Activated CD4-positive, alpha-beta memory T cell treated with anti-CD3 and anti-CD28 coated beads, Interleukin-2, amount 10 ng/mL, durations not matched to agents 7 days and 5 days (primary cell): ENCODE data around the gene FARS2. TPM values are rescaled to one million over a fixed set of nuclear protein-coding genes. Genes with fewer than 3 reads are reported as not detected.

Experiments used
- CTCF ChIA-PET: fragments of 350-600 bp; sonication (Branson Sonifier 250); formaldehyde crosslinking; loops from one replicate; lab custom pipeline; 2021; ENCODE audit warnings: antibody characterized with exemption, inconsistent platforms; lab: Charles Lee
- POLR2A ChIA-PET: fragments of 350-600 bp; sonication (Branson Sonifier 250); formaldehyde crosslinking; loops from one replicate; lab custom pipeline; 2021; ENCODE audit warnings: antibody characterized with exemption; lab: Charles Lee
- DNase-seq: peaks from one replicate; pipeline ENCODE4 v3.0.0-alpha.2; 2020
- H3K27ac Mint-ChIP-seq: one replicate; pipeline ENCODE4 v1.8.0; 2021; ENCODE audit warnings: mild to moderate bottlenecking, mixed read lengths
- H3K27me3 Mint-ChIP-seq: one replicate; pipeline ENCODE4 v1.8.0; 2021; ENCODE audit warnings: mixed read lengths
- H3K36me3 Mint-ChIP-seq: one replicate; pipeline ENCODE4 v1.8.0; 2021; ENCODE audit warnings: low read depth, mixed read lengths
- H3K4me1 Mint-ChIP-seq: one replicate; pipeline ENCODE4 v1.8.0; 2021; ENCODE audit warnings: mixed read lengths
- H3K4me3 Mint-ChIP-seq: one replicate; pipeline ENCODE4 v1.8.0; 2021; ENCODE audit warnings: mild to moderate bottlenecking, mixed read lengths
- H3K9me3 Mint-ChIP-seq: one replicate; pipeline ENCODE4 v1.8.0; 2021; ENCODE audit warnings: mixed read lengths
- total RNA-seq, 2 experiments: library from RNA; stranded (reverse); gene quantifications; one replicate each; pipeline ENCODE4 v1.2.3, GENCODE V29; 2021

FARS2 gene
- total RNA-seq, 2 experiments from 2014 or later = 17.6 to 18.7 TPM

GRCh38 chr6:5425797-5426196 is 164.5 kb downstream of the FARS2 start:
- CTCF ChIA-PET = no interaction called here
- H3K27me3 Mint-ChIP-seq = no peaks in the 10 kb centered on the region
- POLR2A ChIA-PET = no interaction called here
- DNase-seq = no peak
- H3K9me3 Mint-ChIP-seq = no peaks in the 10 kb centered on the region
- no peaks in the 10 kb centered on the region for H3K4me1 Mint-ChIP-seq
- H3K27ac Mint-ChIP-seq = no peak overlapping the region
- no peak overlapping the region for H3K4me3 Mint-ChIP-seq
- H3K36me3 Mint-ChIP-seq = peaks cover 5% of the 10 kb centered on the region

DNA sequence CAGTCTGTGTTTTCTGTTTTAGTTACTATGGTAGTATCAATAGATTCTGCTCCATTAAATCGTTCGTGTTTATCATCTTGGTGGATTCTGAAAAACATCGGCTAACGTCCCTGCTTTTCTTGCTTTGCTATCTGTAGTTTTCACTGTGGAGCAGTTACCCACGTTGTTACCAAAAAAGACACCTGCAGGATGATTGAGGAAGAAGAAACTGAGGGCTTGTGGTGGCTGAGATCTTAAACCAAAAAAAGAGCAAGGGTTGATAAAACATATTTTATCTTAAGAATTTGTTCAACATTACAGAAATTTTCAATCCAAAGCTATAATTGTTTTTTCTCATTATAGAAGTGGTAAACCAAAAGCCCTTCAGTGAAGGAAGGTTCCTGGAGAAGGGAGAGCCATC is 166.3 kb downstream of the FARS2 start:
- no peaks in the 10 kb centered on the region for H3K4me1 Mint-ChIP-seq
- ChIA-PET POLR2A (no interaction called here), CTCF (no interaction called here)
- no peak for DNase-seq
- H3K27me3 Mint-ChIP-seq = no peaks in the 10 kb centered on the region
- H3K4me3 Mint-ChIP-seq = no peak overlapping the region
- no peaks in the 10 kb centered on the region for H3K9me3 Mint-ChIP-seq
- H3K36me3 Mint-ChIP-seq = peaks cover 1% of the 10 kb centered on the region
- H3K27ac Mint-ChIP-seq = no peak overlapping the region

DNA sequence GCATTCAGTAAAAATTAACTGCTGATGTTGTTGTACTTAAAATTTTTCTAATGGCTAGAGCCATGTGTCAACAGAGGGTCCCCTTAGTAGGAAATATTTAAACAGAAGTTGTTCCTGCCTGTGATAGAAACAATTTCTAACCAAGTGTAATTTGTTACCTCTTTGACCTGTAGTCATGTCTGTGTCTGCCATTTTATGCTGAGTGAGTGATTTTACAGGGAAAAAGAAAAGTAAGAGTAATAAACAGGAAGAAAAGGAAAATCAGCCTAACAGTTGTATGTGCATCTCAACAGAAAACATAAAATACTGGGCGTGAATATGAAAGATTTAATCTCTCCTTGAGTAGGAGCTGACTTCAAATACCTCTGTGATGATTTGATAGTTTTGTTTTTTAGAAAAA is 172.0 kb downstream of the FARS2 start:
- H3K36me3 Mint-ChIP-seq = peaks cover 11% of the 10 kb centered on the region
- DNase-seq = no peak
- ChIA-PET CTCF (no interaction called here), POLR2A (interaction anchor here (0.6 kb wide), 1 partner anchor 12 kb away, joined by 3 read pairs; no protein-coding TSS in a partner anchor)
- H3K27ac Mint-ChIP-seq = no peak overlapping the region
- H3K4me1 Mint-ChIP-seq = no peaks in the 10 kb centered on the region
- H3K9me3 Mint-ChIP-seq = no peaks in the 10 kb centered on the region
- H3K4me3 Mint-ChIP-seq = no peak overlapping the region
- H3K27me3 Mint-ChIP-seq = no peaks in the 10 kb centered on the region

DNA sequence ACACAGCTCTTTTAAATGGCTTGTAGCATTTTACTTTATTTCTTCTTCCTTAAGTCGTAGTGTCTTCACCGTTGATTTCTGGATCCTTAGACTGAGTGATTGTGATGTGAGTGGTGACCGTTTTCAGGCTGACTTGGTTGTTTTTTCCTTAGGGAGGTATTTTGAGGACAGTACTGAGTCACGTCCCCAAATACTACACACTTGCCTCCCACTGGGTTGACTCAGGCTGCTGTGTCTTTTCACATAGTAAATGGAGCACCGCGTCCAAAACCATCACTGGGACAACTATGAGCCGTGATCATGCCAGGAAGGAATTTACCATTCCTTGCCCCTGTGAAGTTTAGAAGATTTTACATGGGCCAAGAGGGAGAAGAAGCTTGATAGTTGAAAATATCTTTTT is 174.1 kb downstream of the FARS2 start:
- CTCF ChIA-PET = interaction anchor here (1.5 kb wide), 1 partner anchor 13 kb away, joined by 3 read pairs; no protein-coding TSS in a partner anchor
- Mint-ChIP-seq H3K27me3 (no peaks in the 10 kb centered on the region), H3K9me3 (no peaks in the 10 kb centered on the region), H3K27ac (no peak overlapping the region), H3K4me3 (no peak overlapping the region), H3K36me3 (peaks cover 15% of the 10 kb centered on the region), H3K4me1 (peaks cover 2% of the 10 kb centered on the region)
- POLR2A ChIA-PET = no interaction called here
- DNase-seq = no peak

DNA sequence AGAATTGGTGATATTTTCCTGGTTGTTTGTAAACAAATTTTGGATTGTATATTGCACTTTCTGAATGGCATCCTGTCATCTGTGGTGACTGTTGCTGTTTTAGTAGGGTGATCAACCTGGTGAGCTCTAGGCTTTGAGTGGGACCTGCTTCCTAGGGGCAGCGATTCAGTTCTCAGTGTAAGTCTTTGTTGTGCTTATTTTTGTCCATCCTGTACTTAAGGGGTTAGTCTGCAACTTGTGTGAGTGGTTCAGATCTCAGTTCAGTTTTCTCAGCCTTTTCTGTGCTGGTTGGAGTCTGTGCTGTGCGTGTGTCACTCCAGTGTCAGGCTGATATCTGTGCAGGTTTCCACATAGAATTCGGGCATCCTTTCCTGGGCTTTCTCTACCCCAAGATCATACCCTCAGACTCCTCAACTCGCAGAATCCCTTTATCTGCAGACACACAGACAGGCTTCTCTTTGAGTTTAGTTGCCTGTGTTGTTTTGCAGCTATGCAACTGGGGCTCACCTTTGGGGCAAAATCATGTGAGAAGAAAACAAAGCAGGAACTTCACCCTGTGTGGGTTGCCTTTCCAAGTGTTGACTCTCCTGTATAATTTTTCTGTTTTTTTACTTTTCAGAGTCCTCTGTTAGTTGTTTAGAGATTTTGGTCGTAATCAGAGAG is 177.7 kb downstream of the FARS2 start:
- DNase-seq = no peak
- H3K4me3 Mint-ChIP-seq = no peak overlapping the region
- H3K9me3 Mint-ChIP-seq = no peaks in the 10 kb centered on the region
- POLR2A ChIA-PET = interaction anchor here (1.2 kb wide), 1 partner anchor 16 kb away, joined by 3 read pairs; no protein-coding TSS in a partner anchor
- peaks cover 2% of the 10 kb centered on the region for H3K4me1 Mint-ChIP-seq
- CTCF ChIA-PET = no interaction called here
- H3K27ac Mint-ChIP-seq = no peak overlapping the region
- H3K36me3 Mint-ChIP-seq = peaks cover 10% of the 10 kb centered on the region
- H3K27me3 Mint-ChIP-seq = no peaks in the 10 kb centered on the region

GRCh38 chr6:5439749-5440148 is 178.4 kb downstream of the FARS2 start:
- H3K9me3 Mint-ChIP-seq = no peaks in the 10 kb centered on the region
- no peak for DNase-seq
- peaks cover 10% of the 10 kb centered on the region for H3K36me3 Mint-ChIP-seq
- H3K4me3 Mint-ChIP-seq = no peak overlapping the region
- ChIA-PET CTCF (no interaction called here), POLR2A (interaction anchor here (1.2 kb wide), 1 partner anchor 15 kb away, joined by 3 read pairs; no protein-coding TSS in a partner anchor)
- no peak overlapping the region for H3K27ac Mint-ChIP-seq
- H3K4me1 Mint-ChIP-seq = peaks cover 2% of the 10 kb centered on the region
- H3K27me3 Mint-ChIP-seq = no peaks in the 10 kb centered on the region

DNA sequence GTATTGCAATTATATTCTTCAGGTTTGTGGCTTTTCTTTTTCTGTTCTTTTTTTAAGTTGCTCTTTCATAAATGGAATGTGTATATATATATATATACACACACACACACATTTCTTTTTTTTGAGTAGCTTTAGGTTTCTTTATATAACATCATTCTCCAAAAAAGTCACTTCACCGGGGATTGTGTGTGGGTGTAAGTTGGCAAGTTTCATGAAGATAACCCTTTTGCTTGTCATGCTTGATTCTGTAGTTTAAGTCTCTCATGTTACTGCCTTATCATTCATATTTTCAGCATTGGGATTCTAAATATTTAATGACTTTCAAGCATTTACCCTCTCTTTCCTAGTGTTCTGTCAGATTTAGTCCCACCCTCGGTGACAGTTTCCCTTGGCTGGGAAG is 181.0 kb downstream of the FARS2 start:
- Mint-ChIP-seq H3K27me3 (no peaks in the 10 kb centered on the region), H3K36me3 (peaks cover 7% of the 10 kb centered on the region), H3K4me1 (peaks cover 2% of the 10 kb centered on the region), H3K27ac (no peak overlapping the region), H3K4me3 (no peak overlapping the region), H3K9me3 (no peaks in the 10 kb centered on the region)
- DNase-seq = no peak
- ChIA-PET CTCF (no interaction called here), POLR2A (no interaction called here)

- POLR2A ChIA-PET = no interaction called here
- CTCF ChIA-PET = no interaction called here
These were observed 181.6 kb downstream of the FARS2 start for GRCh38 chr6:5442916-5443315.

DNA sequence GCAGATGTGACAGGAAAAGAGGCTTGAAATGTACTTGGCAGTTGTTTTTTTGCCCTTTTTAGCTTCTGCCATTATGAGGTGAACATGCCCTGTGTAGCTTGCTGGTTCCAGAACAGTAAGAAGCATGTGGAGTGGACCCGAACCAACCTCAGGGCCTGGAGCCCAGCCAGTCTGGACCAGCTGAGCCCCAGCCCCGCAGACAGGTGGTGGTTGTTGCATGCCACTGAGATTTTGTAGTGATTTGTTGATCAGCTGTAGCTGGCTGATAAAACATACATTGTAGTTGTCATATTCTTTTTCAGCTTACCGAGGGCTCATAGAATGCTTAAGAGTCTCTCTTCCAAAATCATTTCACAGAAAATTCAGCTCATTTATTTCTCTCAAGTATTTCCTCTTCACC is 182.2 kb downstream of the FARS2 start:
- ChIA-PET CTCF (no interaction called here), POLR2A (interaction anchor here (0.6 kb wide), 1 partner anchor 685 kb away, joined by 3 read pairs; no protein-coding TSS in a partner anchor)
- DNase-seq = no peak
- H3K27me3 Mint-ChIP-seq = no peaks in the 10 kb centered on the region
- peaks cover 4% of the 10 kb centered on the region for H3K36me3 Mint-ChIP-seq
- H3K4me1 Mint-ChIP-seq = peaks cover 2% of the 10 kb centered on the region
- H3K9me3 Mint-ChIP-seq = no peaks in the 10 kb centered on the region
- no peak overlapping the region for H3K27ac Mint-ChIP-seq
- H3K4me3 Mint-ChIP-seq = no peak overlapping the region

More at GRCh38 chr6:5442916-5443315, 181.6 kb downstream of the FARS2 start:
- no peak for DNase-seq
- Mint-ChIP-seq H3K4me1 (peaks cover 2% of the 10 kb centered on the region), H3K36me3 (peaks cover 4% of the 10 kb centered on the region), H3K27me3 (no peaks in the 10 kb centered on the region), H3K4me3 (no peak overlapping the region), H3K27ac (no peak overlapping the region), H3K9me3 (no peaks in the 10 kb centered on the region)

DNA sequence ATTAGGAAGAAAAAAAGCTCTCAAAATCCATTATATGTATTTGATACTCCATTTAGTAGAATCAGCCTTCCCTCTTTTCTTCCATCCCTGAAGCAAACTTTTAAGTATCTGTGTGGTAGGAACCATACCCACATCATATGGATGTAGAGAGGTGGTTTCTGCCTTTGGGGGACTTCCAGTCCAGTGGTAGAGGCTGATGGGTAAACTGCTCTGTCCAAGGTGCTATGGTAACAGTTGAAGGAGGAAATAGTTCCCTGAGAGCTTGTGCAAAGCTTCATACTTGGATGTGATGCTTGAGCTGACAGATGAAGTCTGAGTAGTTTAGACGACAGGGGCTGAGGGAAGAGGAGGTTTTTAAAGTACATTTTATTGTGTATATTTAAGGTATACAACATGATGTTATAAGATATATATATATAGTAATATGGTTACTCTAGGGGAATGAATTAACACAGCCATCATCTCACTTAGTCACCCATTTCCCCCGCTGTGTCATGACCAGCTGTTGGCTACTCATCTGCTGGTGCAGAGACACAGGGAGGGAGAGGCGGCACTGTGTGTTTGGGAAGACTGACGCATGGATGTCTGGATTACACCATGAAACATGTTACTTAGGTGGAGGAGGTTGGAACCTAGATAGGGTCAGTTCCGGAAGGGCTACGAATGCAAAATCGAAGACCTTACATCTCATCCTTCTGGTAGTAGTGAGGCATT is 185.2 kb downstream of the FARS2 start:
- ChIA-PET POLR2A (no interaction called here), CTCF (no interaction called here)
- Mint-ChIP-seq H3K4me1 (no peaks in the 10 kb centered on the region), H3K4me3 (no peak overlapping the region), H3K27me3 (no peaks in the 10 kb centered on the region), H3K9me3 (no peaks in the 10 kb centered on the region), H3K27ac (no peak overlapping the region), H3K36me3 (peaks cover 5% of the 10 kb centered on the region)
- DNase-seq = no peak

DNA sequence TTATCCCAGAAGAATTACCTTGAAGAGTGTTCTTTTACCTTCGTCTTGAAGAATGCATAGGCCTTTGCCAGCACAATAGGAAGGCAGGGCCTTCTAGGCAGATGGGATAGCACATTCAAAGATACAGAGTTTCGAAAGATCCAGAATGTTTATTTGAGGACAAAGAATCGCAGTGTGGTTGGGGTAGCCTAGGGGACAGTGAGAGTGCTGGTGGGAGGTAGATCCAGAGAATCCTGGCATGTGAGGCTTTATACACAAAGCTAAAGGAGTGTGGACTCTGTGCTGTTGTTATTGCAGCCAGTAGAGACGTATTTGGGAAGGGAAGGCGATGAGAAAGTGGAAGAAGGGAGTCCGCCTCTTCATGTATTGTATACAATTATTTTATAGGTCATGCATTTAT is 186.6 kb downstream of the FARS2 start:
- Mint-ChIP-seq H3K36me3 (peaks cover 5% of the 10 kb centered on the region), H3K4me1 (no peaks in the 10 kb centered on the region), H3K4me3 (no peak overlapping the region), H3K9me3 (no peaks in the 10 kb centered on the region), H3K27me3 (no peaks in the 10 kb centered on the region), H3K27ac (no peak overlapping the region)
- POLR2A ChIA-PET = no interaction called here
- CTCF ChIA-PET = no interaction called here
- DNase-seq = no peak

DNA sequence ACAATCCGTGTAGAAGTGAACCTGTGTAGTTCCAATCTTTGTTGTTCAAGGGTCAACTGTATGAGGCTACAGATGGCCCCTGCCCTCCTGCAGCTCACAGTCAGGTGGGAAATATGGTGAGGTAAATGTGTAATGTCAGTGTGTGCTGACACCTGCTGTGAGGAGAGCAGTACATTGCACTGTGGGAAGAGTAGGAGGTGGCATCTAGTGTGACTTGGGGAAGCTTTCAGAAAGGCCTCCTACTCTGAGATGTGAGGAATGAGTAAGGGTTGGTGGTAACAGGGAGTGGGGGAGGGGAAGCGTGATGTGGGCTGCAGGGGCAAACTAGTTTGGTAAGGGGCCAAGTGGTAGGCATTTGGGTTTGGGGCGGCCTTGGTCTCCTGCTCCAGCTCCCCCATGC is 188.8 kb downstream of the FARS2 start:
- ChIA-PET POLR2A (no interaction called here), CTCF (no interaction called here)
- DNase-seq = no peak
- no peaks in the 10 kb centered on the region for H3K27me3 Mint-ChIP-seq
- no peaks in the 10 kb centered on the region for H3K4me1 Mint-ChIP-seq
- H3K4me3 Mint-ChIP-seq = no peak overlapping the region
- H3K9me3 Mint-ChIP-seq = no peaks in the 10 kb centered on the region
- peaks cover 5% of the 10 kb centered on the region for H3K36me3 Mint-ChIP-seq
- H3K27ac Mint-ChIP-seq = no peak overlapping the region

DNA sequence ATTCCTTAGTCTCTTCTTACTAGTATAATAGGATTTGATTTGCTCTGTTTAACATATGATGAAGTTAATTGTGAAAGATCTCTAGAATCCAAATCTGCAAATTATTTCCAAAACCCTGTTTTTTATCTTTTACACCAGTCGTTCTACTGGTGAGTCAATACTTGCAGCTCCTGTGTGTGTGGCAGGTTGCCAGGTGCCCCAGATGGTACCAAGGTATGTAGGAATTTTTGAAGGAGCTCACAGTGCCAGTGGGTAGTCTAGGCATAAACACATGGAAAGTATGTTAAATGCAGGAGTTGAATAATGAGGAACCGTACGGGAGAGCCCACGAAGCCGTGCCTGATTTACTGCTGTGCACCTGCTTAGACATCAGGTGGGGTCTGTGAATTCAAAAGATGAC is 192.2 kb downstream of the FARS2 start:
- ChIA-PET CTCF (interaction anchor here (0.6 to 0.9 kb wide), 2 partner anchors 16 to 19 kb away, joined by 3 to 5 read pairs; no protein-coding TSS in a partner anchor), POLR2A (no interaction called here)
- Mint-ChIP-seq H3K4me1 (no peaks in the 10 kb centered on the region), H3K27ac (no peak overlapping the region), H3K27me3 (no peaks in the 10 kb centered on the region), H3K4me3 (no peak overlapping the region), H3K36me3 (peaks cover 5% of the 10 kb centered on the region), H3K9me3 (no peaks in the 10 kb centered on the region)
- no peak for DNase-seq
